ENCODE results near the gene OR2L13. TPM values are rescaled to one million over a fixed set of nuclear protein-coding genes. Genes with fewer than 3 reads are reported as not detected.

The OR2L13 gene
- total RNA-seq, 1 experiment from 2014 or later: not detected

DNA sequence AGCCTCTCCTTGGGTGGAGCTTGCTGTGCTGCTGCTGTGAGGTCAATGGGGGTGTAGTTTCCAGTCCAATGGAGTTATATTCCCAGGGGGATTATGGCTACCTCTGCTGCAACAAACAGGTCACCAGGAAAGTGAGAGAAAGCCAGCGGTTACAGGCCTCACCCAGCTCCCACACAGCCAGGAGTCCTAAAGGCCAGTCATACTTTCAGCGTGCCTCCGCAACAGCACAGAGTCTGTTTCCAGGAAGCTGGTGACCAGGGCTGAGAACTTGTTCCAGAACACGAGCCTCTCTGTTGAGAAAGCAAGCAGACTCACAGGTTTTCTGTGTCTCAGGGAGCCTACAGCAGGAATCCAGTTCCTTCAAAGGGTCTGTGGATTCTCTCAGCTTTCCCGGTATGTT, 32.7 kb downstream of the OR2L13 start:
- Histone ChIP-seq H3K27ac (ENCODE audit: low read length) (no peak overlapping the region), H3K36me3 (ENCODE audit: control insufficient read depth, insufficient read depth, low read length) (no peaks in the 10 kb centered on the region), H3K27me3 (ENCODE audit: control insufficient read depth, insufficient read depth, low read length) (no peaks in the 10 kb centered on the region), H3K4me3 (ENCODE audit: low read depth in 2 of 2, low read length in 2 of 2) (no peak overlapping the region), H3K4me1 (ENCODE audit: control insufficient read depth, insufficient read depth, low read length) (no peaks in the 10 kb centered on the region), H3K9me3 (ENCODE audit: control insufficient read depth, insufficient read depth, low read depth, low read length) (no peaks in the 10 kb centered on the region; the same call in 1 of the 2 replicates)
- ATAC-seq (no peak), DNase-seq (ENCODE audit: low read depth, low spot score) (no peak)
- ChIA-PET CTCF (no interaction called here), POLR2A (no interaction called here)
- TF ChIP-seq POLR2AphosphoS5 (IDR thresholded peaks at IDR 0.05; ENCODE audit: low read depth, low read length) (no peak), SIN3A (IDR thresholded peaks at IDR 0.05; ENCODE audit: borderline replicate concordance, insufficient read depth, low read depth, low read length) (no peak), TCF7L2 (IDR thresholded peaks at IDR 0.05; ENCODE audit: low read depth, low read length) (no peak)
- TF ChIP-seq, protein P1, sequence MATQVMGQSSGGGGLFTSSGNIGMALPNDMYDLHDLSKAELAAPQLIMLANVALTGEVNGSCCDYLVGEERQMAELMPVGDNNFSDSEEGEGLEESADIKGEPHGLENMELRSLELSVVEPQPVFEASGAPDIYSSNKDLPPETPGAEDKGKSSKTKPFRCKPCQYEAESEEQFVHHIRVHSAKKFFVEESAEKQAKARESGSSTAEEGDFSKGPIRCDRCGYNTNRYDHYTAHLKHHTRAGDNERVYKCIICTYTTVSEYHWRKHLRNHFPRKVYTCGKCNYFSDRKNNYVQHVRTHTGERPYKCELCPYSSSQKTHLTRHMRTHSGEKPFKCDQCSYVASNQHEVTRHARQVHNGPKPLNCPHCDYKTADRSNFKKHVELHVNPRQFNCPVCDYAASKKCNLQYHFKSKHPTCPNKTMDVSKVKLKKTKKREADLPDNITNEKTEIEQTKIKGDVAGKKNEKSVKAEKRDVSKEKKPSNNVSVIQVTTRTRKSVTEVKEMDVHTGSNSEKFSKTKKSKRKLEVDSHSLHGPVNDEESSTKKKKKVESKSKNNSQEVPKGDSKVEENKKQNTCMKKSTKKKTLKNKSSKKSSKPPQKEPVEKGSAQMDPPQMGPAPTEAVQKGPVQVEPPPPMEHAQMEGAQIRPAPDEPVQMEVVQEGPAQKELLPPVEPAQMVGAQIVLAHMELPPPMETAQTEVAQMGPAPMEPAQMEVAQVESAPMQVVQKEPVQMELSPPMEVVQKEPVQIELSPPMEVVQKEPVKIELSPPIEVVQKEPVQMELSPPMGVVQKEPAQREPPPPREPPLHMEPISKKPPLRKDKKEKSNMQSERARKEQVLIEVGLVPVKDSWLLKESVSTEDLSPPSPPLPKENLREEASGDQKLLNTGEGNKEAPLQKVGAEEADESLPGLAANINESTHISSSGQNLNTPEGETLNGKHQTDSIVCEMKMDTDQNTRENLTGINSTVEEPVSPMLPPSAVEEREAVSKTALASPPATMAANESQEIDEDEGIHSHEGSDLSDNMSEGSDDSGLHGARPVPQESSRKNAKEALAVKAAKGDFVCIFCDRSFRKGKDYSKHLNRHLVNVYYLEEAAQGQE (IDR thresholded peaks at IDR 0.05; ENCODE audit: insufficient read depth in 1 of 2, low read depth in 2 of 2, low read length in 1 of 2): no peak
- TF ChIP-seq, protein P2, sequence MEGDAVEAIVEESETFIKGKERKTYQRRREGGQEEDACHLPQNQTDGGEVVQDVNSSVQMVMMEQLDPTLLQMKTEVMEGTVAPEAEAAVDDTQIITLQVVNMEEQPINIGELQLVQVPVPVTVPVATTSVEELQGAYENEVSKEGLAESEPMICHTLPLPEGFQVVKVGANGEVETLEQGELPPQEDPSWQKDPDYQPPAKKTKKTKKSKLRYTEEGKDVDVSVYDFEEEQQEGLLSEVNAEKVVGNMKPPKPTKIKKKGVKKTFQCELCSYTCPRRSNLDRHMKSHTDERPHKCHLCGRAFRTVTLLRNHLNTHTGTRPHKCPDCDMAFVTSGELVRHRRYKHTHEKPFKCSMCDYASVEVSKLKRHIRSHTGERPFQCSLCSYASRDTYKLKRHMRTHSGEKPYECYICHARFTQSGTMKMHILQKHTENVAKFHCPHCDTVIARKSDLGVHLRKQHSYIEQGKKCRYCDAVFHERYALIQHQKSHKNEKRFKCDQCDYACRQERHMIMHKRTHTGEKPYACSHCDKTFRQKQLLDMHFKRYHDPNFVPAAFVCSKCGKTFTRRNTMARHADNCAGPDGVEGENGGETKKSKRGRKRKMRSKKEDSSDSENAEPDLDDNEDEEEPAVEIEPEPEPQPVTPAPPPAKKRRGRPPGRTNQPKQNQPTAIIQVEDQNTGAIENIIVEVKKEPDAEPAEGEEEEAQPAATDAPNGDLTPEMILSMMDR (IDR thresholded peaks at IDR 0.05): no peak
- in situ Hi-C loops (cut with HindIII; ENCODE audit: low pct_unique_long_range_greater_than_20kb, low sequenced_read_pairs): no loop called here
- intact Hi-C loops (cut with micrococcal nuclease; ENCODE audit: unreplicated experiment): no loop called here
- BruUV-seq (replicated peaks): no TSS peak

DNA sequence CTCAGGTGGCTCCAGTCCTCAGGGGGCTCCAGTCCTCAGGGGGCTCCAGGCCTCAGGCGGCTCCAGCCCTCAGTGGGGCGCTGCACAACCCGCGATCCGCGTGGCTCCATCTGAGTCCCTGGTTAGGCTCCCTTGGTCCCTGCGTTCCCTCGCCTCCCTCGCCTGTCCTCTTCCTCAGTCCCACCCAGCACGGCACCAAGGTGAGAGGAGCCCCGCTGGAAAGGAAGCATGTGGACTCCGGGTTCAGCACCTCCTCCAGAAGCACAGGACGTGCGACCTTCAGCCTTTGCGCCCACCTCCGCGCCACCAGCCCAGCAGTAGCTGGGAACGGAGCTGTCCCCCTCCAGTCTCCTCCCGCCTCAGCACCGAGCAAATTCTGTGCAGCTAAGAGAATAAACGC, 41.8 kb downstream of the OR2L13 start:
- Histone ChIP-seq H3K9me3 (ENCODE audit: control insufficient read depth, insufficient read depth, low read depth, low read length) (no peaks in the 10 kb centered on the region), H3K36me3 (ENCODE audit: control insufficient read depth, insufficient read depth, low read length) (no peaks in the 10 kb centered on the region), H3K27me3 (ENCODE audit: control insufficient read depth, insufficient read depth, low read length) (no peaks in the 10 kb centered on the region), H3K4me3 (ENCODE audit: low read depth in 2 of 2, low read length in 2 of 2) (no peak overlapping the region), H3K4me1 (ENCODE audit: control insufficient read depth, insufficient read depth, low read length) (no peaks in the 10 kb centered on the region), H3K27ac (ENCODE audit: low read length) (no peak overlapping the region)
- ATAC-seq (no peak), DNase-seq (ENCODE audit: low read depth, low spot score) (no peak)
- POLR2A ChIA-PET: no interaction called here
- TF ChIP-seq, protein P2 (IDR thresholded peaks at IDR 0.05): no peak
- TF ChIP-seq TCF7L2 (IDR thresholded peaks at IDR 0.05; ENCODE audit: low read depth, low read length): no peak
- no peak for TF ChIP-seq SIN3A (IDR thresholded peaks at IDR 0.05; ENCODE audit: borderline replicate concordance, insufficient read depth, low read depth, low read length)
- TF ChIP-seq POLR2AphosphoS5 (IDR thresholded peaks at IDR 0.05; ENCODE audit: low read depth, low read length): no peak
- TF ChIP-seq, protein P1 (IDR thresholded peaks at IDR 0.05; ENCODE audit: insufficient read depth in 1 of 2, low read depth in 2 of 2, low read length in 1 of 2): no peak
- intact Hi-C loops (cut with micrococcal nuclease; ENCODE audit: unreplicated experiment): no loop called here
- CTCF ChIA-PET: no interaction called here
- no TSS peak for BruUV-seq (replicated peaks)
- in situ Hi-C loops (cut with HindIII; ENCODE audit: low pct_unique_long_range_greater_than_20kb, low sequenced_read_pairs): no loop called here

Data from Panc1 (cell line).